Pulmonary artery endothelial cell (primary cell): ENCODE results near the gene ROBO3. TPM values are rescaled to one million over a fixed set of nuclear protein-coding genes. Genes with fewer than 3 reads are reported as not detected.

ENCODE experiments used
- DNase-seq: peaks from one replicate; pipeline ENCODE4 v3.0.0-alpha.2; 2011; ENCODE audit warnings: low read depth, low spot score
- total RNA-seq: library from RNA; depleted of rRNA; stranded (reverse); fragments of >200 nt; gene quantifications from 2 replicates; pipeline ENCODE4 v1.2.3, GENCODE V29; 2014

ROBO3 gene
- total RNA-seq, 1 donor from 2014 or later = 20.4 TPM

- no peak for DNase-seq
Measured at GRCh38 chr11:124891373-124891861, 26.2 kb downstream of the ROBO3 start.

- DNase-seq = no peak
Measured at GRCh38 chr11:124892146-124892545, 26.9 kb downstream of the ROBO3 start.

GRCh38 chr11:124892750-124893454 lies 27.7 kb downstream of the ROBO3 start:
- DNase-seq = no peak

- DNase-seq = no peak
Measured at GRCh38 chr11:124893781-124894401, 28.7 kb downstream of the ROBO3 start.

GRCh38 chr11:124894606-124895430 lies 29.6 kb downstream of the ROBO3 start:
- DNase-seq = no peak

DNA sequence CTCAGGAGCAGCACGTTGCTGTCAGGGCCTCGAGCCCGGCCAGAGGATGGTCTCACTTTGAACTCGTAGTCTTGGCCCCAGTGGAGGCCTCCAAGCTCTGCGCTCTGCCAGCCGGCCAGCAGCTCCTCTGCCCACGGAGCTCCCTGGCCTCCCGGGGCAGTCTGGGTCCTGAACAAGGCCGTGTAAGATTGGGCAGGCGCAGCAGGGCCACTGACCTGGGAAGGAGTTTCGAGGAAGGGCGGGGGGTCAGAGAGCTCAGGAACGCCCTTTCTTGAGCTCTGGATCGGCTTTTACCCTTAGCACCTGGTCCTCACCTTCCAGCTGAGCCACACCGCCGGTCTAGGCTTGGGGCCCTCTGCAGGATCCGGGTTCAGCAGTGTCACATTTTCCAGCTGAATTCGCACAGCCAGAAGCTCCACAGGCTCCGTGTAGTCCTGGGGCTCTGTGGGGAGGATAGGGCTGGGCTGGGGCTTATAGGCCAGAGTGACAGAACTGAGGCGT lies 30.3 kb downstream of the ROBO3 start:
- no peak for DNase-seq

- DNase-seq = no peak
Measured at GRCh38 chr11:124896071-124896750, 31.0 kb downstream of the ROBO3 start.

DNA sequence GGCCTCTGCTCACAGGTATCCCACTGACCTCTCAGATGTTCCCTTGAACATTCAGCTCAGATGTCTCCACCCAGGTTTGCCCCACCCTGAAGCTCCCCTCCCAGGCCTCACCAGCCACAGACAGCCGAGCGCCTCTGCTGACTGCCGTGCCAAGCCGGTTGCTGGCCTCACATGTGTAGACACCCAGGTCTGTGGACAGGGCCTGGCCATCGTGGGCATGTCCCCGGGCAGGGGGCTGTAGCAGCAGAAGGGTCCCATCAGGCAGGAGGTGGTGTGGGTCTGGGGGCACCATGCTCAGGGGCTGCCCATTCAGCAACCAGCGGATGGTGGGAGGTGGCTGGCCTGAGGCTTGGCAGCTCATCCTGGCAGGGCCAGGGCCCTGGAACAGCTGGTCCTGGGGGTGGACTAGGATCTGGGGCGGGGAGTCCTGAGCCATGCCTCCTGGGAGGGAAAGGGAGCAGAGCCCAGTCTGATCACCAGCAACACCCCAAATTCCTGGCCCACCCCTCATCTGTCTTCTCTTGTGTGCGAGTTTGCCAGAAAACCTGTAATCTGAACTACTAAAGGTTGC lies 31.7 kb downstream of the ROBO3 start:
- no peak for DNase-seq

DNA sequence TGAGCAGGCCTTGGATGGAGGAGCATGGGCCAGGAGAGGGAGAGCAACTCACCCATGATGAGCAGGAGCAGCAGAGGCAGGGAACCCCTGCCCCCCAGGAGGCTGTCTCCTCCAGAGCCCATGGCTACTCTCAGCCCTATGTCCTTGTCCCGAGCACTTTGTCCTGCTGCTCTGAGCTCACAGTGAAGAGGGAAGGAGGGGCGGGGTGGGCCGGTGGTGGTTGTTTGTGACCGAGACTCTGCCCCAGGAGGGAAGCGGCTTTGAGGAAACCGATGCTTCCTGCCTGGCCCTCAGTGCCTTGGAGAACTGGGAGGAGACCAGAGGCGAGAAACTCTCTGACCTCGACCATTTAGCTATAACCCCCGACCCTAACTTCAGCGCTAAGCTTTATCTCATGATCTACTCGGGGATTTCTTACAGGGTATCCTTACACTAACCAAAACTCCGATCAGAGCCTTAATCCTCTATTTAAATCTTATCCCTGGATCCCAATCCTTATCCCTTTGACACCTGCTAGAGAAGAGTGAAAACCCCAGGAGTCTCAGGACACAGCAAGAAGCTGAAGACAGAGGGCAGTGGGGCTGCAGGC lies 32.5 kb downstream of the ROBO3 start, which contains the start of gene ROBO4:
Gene ROBO4, minus strand, starts transcription at position 192 of the 589 bp plus-strand sequence. Its CDS starts 70 bp downstream, at position 122.
- DNase-seq = no peak

GRCh38 chr11:124898263-124898680 lies 33.0 kb downstream of the ROBO3 start:
- DNase-seq = no peak

DNA sequence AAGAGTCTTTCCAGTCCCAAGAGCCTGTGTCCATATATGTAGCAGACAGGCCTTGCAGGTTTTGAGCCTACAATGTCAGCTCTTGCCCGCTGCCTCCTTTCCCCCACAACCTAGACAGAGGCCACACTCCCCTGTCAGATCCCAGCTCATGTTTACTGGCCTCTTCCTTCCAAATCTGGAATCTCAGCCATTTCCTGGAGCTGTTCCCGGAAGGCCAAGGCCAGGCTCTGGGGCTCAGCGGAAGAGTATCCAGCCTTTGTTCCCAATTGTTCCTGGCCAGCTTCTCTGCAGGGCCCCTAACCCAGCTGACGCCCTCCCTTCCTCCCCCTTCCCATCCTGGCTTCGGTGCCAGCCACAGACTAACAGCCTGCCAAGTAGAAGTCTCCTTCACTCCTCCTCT lies 33.5 kb downstream of the ROBO3 start:
- DNase-seq = peak; percentile 92

- no peak for DNase-seq
Measured at GRCh38 chr11:124899383-124900145, 34.3 kb downstream of the ROBO3 start.

DNA sequence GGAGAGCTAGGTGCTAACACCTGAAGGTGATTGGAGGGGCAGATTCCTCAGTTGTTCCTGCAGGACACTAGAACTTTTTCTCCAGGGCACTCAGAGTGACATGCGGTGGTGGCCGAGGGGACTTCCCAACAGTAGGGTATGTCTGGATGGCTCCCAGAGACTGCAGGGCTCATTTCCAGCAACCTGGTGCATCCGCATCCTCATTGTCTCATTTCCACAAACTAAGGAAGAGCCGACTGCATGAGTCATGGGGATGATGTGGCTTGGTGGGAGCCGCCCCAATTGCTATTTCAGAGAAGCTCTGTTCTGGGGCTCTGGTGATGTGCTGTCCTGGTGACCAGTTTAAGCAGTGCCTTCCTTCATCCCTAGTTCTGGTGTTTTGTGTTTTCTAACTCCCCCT lies 35.2 kb downstream of the ROBO3 start:
- DNase-seq = no peak

- DNase-seq = no peak
Measured at GRCh38 chr11:124902616-124903015, 37.4 kb downstream of the ROBO3 start.

- no peak for DNase-seq
Measured at GRCh38 chr11:124915541-124916369, 50.5 kb downstream of the ROBO3 start.

GRCh38 chr11:124916370-124916710 lies 51.1 kb downstream of the ROBO3 start:
- no peak for DNase-seq

DNA sequence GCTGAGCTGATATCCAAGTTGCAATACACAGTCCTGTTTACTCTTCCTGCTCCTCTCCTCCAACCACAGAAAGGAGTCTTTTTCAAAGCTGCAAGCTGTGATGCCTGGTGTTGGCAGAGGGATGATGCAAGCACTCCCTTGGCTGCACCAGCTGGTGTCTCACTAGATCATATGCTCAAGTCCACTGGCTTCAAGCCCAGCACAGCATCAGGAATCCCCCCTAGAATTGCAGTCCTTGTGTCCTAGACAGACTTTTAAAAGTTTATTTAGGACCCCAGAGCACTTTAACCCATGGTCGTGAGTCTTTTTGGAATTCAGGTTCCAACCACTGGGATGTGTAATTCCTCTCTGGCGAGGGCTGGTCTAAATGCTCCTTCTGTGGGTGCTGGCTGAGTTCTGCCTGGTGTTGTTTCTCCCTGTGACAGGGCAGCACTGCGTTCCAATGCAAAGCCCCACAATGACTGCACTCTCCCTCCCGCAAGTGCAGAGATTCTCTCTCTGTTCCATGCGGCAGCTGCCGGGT lies 51.9 kb downstream of the ROBO3 start:
- no peak for DNase-seq

GRCh38 chr11:124918950-124919349 lies 53.7 kb downstream of the ROBO3 start, which contains the start of gene HEPN1:
TSS of gene HEPN1 (plus strand) at chr11:124919250.
- no peak for DNase-seq

- no peak for DNase-seq
Measured at GRCh38 chr11:124919898-124920297, 54.7 kb downstream of the ROBO3 start.
